MM.1S (cell line): ENCODE results near the gene ADAMTS13.

ENCODE experiments used
- DNase-seq: peaks from one replicate; pipeline ENCODE4 v3.0.0-alpha.2; 2015
- H2AFZ ChIP-seq: fragments of 300-600 bp; sonication (generic); 2 replicates; pipeline ENCODE4 v1.6.0; 2016; ENCODE audit warnings: antibody characterized with exemption, low read length
- H3F3A ChIP-seq: fragments of 300-600 bp; sonication (generic); 2 replicates; pipeline ENCODE4 v1.6.1; 2016; ENCODE audit warnings: mild to moderate bottlenecking, antibody characterized with exemption, low read length, moderate library complexity, mixed read lengths; ENCODE audit not compliant: insufficient read depth
- H3K27ac ChIP-seq: fragments of 300-600 bp; sonication (generic); 2 replicates; pipeline ENCODE4 v1.5.1; 2016; ENCODE audit warnings: mild to moderate bottlenecking, low read length
- H3K27me3 ChIP-seq: fragments of 300-600 bp; sonication (generic); replicated peaks from 2 replicates; pipeline ENCODE4 v1.6.0; 2016; ENCODE audit warnings: low read length; ENCODE audit not compliant: insufficient read depth
- H3K36me3 ChIP-seq: fragments of 300-600 bp; sonication (generic); replicated peaks from 2 replicates; pipeline ENCODE4 v1.6.1; 2016; ENCODE audit warnings: mild to moderate bottlenecking, low read length, mixed read lengths; ENCODE audit not compliant: insufficient read depth
- H3K4me1 ChIP-seq: fragments of 300-600 bp; sonication (generic); 2 replicates; pipeline ENCODE4 v1.6.1; 2016; ENCODE audit warnings: low read length, mixed read lengths
- H3K4me2 ChIP-seq: fragments of 300-600 bp; sonication (generic); 2 replicates; pipeline ENCODE4 v1.6.0; 2016; ENCODE audit warnings: low read depth, low read length
- H3K4me3 ChIP-seq: fragments of 300-600 bp; sonication (generic); 2 replicates; pipeline ENCODE4 v1.5.1; 2016; ENCODE audit warnings: low read length, mixed read lengths
- H3K79me2 ChIP-seq: fragments of 300-600 bp; sonication (generic); 2 replicates; pipeline ENCODE4 v1.6.1; 2016; ENCODE audit warnings: mixed run types, low read length, mixed read lengths
- H3K9ac ChIP-seq: fragments of 300-600 bp; sonication (generic); 2 replicates; pipeline ENCODE4 v1.6.1; 2016; ENCODE audit warnings: low read length, mixed read lengths
- H3K9me2 ChIP-seq: fragments of 300-600 bp; sonication (generic); replicated peaks from 2 replicates; pipeline ENCODE4 v1.6.1; 2016; ENCODE audit warnings: mild to moderate bottlenecking, low read length, mixed read lengths; ENCODE audit not compliant: insufficient read depth
- H3K9me3 ChIP-seq: fragments of 300-600 bp; sonication (generic); replicated peaks from 2 replicates; pipeline ENCODE4 v1.6.1; 2016; ENCODE audit warnings: mild to moderate bottlenecking, low read length, mixed read lengths; ENCODE audit not compliant: insufficient read depth
- H4K20me1 ChIP-seq: fragments of 300-600 bp; sonication (generic); 2 replicates; pipeline ENCODE4 v1.6.1; 2016; ENCODE audit warnings: mild to moderate bottlenecking, low read length, moderate library complexity, mixed read lengths; ENCODE audit not compliant: insufficient read depth
- EZH2 ChIP-seq: fragments of 300-600 bp; sonication (generic); optimal IDR thresholded peaks from 2 replicates; pipeline ENCODE3; 2017; ENCODE audit warnings: low read depth, mild to moderate bottlenecking, antibody characterized with exemption, low read length, mixed read lengths
- EZH2phosphoT487 ChIP-seq: fragments of 300-600 bp; sonication (generic); IDR thresholded peaks from 2 replicates; pipeline ENCODE4 v1.6.1; 2018; ENCODE audit warnings: antibody characterized with exemption, low read length
- TF ChIP-seq, protein P1 (sequence below): fragments of 300-600 bp; sonication (generic); IDR thresholded peaks from 2 replicates; pipeline ENCODE4 v1.5.1; 2016; ENCODE audit warnings: antibody characterized with exemption, low read length, mixed read lengths

The ADAMTS13 gene

DNA sequence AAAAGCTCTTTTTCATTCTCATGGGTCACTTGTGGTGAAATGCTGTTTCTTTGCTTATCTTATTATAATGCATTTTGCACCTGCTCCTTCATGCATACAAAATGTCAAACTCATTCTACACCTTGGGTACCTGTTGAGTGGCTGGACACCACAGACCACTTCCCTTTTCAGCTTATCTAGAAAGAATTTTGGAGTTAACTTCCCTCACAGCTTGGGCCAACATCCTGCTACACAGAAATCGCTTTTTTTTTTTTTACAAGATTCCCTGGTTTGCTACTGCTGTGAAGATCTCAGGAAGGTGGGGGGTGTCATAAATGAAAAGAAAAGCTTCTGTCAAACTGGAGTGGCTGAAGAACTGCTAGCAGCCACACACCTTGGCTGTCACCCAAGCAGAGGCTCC lies 7.0 kb upstream of the ADAMTS13 start:
- Histone ChIP-seq H3F3A (0 out of 2 replicates have a peak, but pooled peaks cover under 1% of the 10 kb centered on the region), H3K9ac (no peak overlapping the region), H3K4me3 (no peak overlapping the region), H4K20me1 (no peaks in the 10 kb centered on the region), H3K27me3 (no peaks in the 10 kb centered on the region), H3K4me1 (peaks cover 9% of the 10 kb centered on the region; the same call in 1 of the 2 replicates), H3K27ac (no peak overlapping the region), H3K79me2 (peaks cover 51% of the 10 kb centered on the region), H2AFZ (no peak overlapping the region), H3K9me3 (no peaks in the 10 kb centered on the region), H3K4me2 (no peak overlapping the region), H3K36me3 (peaks cover 4% of the 10 kb centered on the region; the same call in 1 of the 2 replicates), H3K9me2 (no peaks in the 10 kb centered on the region)
- TF ChIP-seq EZH2phosphoT487 = no peak
- TF ChIP-seq, protein P1, sequence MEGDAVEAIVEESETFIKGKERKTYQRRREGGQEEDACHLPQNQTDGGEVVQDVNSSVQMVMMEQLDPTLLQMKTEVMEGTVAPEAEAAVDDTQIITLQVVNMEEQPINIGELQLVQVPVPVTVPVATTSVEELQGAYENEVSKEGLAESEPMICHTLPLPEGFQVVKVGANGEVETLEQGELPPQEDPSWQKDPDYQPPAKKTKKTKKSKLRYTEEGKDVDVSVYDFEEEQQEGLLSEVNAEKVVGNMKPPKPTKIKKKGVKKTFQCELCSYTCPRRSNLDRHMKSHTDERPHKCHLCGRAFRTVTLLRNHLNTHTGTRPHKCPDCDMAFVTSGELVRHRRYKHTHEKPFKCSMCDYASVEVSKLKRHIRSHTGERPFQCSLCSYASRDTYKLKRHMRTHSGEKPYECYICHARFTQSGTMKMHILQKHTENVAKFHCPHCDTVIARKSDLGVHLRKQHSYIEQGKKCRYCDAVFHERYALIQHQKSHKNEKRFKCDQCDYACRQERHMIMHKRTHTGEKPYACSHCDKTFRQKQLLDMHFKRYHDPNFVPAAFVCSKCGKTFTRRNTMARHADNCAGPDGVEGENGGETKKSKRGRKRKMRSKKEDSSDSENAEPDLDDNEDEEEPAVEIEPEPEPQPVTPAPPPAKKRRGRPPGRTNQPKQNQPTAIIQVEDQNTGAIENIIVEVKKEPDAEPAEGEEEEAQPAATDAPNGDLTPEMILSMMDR = no peak
- no peak for TF ChIP-seq EZH2
- no peak for DNase-seq

DNA sequence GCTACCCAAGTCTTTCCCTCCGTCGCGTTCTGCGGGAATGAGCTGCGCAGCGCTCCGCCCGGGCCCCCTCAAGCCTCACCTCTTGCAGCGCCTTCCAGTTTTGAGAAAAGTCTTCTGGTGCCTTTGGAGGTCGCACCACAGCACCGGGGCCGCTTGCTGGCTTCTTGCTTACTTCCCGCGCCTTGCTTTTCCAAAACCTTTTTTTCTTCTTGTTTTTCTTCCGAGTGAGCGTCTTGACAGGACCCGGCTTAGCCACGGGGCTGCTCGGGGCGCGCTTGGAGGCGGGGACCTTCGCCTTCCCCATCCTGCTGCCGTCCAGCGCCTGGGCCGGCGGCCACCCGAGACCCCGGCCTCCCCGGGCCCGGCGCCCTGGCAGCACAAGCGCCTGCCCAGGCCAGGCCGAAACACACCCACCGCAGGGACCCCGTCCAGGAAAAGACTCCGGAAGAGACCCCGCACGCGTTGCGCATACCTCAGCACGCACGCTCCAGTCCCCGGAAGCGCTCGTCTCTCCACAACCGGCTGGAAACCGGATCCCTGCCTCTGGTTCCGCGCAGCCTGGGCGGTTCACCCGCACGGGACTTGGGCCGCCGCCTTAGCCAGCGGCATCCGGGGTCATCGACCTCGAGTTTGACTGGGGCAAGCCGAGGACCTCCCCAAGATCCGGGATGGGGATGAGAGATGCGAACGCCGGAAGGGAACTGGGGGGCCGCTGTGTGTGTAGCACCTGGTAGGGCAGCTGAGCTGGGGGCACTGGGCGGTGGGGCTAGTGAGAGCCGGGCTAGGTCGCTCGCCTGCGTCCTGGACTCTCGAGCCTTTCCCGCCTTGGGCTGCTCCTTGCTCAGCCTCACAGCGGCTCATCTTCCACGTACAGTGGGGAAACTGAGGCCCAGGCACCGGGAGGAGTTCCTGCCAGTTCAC lies 4.4 kb upstream of the ADAMTS13 start, which contains the start of gene REXO4:
Gene REXO4, minus strand, starts transcription at position 470 of the 921 bp plus-strand sequence. Its CDS starts 166 bp downstream, at position 304.
- Histone ChIP-seq H3K27me3 (peaks cover 1% of the 10 kb centered on the region), H3K79me2 (peaks cover 45% of the 10 kb centered on the region), H2AFZ (peak within 1 kb of the TSS; percentile 93), H3K4me3 (peak within 1 kb of the TSS; percentile 88), H3K27ac (peak within 1 kb of the TSS; percentile 71; the same call in 1 of the 2 replicates), H4K20me1 (no peaks in the 10 kb centered on the region), H3K9me2 (no peaks in the 10 kb centered on the region), H3K9me3 (no peaks in the 10 kb centered on the region), H3K36me3 (peaks cover 4% of the 10 kb centered on the region; the same call in 1 of the 2 replicates), H3K9ac (peak within 1 kb of the TSS; percentile 74), H3K4me1 (peaks cover 12% of the 10 kb centered on the region; the same call in 1 of the 2 replicates), H3K4me2 (peak within 1 kb of the TSS; percentile 93), H3F3A (0 out of 2 replicates have a peak, but pooled peaks cover 3% of the 10 kb centered on the region)
- TF ChIP-seq, protein P1 = no peak
- TF ChIP-seq EZH2phosphoT487 (no peak), EZH2 (no peak)
- peak; percentile 79 for DNase-seq

DNA sequence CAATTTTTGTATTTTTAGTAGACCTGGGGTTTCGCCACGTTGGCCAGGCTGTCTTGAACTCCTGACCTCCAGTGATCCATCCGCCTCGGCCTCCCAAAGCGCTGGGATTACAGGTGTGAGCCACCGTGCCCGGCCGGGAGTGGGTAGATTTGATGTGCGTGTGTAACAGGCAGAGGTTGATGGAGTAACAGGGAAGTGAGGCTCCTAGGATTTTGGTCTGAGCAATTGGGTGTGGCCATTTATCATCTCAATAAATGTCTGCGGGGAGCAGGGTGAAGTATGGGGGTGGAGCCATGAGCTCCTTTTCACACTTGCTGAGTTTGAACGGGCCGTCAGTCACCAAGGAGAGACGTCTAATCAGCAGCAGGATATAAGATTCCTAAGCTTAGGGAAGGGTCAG lies 3.2 kb upstream of the ADAMTS13 start:
- H3K79me2 ChIP-seq = peaks cover 39% of the 10 kb centered on the region
- no peak overlapping the region for H3K9ac ChIP-seq

More for the DNA sequence above, 3.2 kb upstream of the ADAMTS13 start:
- no peaks in the 10 kb centered on the region for H3K9me3 ChIP-seq
- no peak overlapping the region for H2AFZ ChIP-seq
- H3K4me2 ChIP-seq = no peak overlapping the region
- H3K9me2 ChIP-seq = no peaks in the 10 kb centered on the region
- DNase-seq = no peak
- TF ChIP-seq EZH2phosphoT487 (no peak), EZH2 (no peak)
- TF ChIP-seq, protein P1 = no peak
- H3K36me3 ChIP-seq = peaks cover 4% of the 10 kb centered on the region; the same call in 1 of the 2 replicates
- peaks cover 13% of the 10 kb centered on the region for H3K27me3 ChIP-seq
- H4K20me1 ChIP-seq = no peaks in the 10 kb centered on the region
- H3K27ac ChIP-seq = no peak overlapping the region
- 0 out of 2 replicates have a peak, but pooled peaks cover 3% of the 10 kb centered on the region for H3F3A ChIP-seq
- H3K4me3 ChIP-seq = no peak overlapping the region
- H3K4me1 ChIP-seq = peaks cover 12% of the 10 kb centered on the region; the same call in 1 of the 2 replicates
